ENCODE measurements around the gene DDAH1. TPM values are rescaled to one million over a fixed set of nuclear protein-coding genes. Genes with fewer than 3 reads are reported as not detected.

The DDAH1 gene
- total RNA-seq, 4 donors from 2014 or later = 12.9 to 28.9 (median 18.2) TPM

DNA sequence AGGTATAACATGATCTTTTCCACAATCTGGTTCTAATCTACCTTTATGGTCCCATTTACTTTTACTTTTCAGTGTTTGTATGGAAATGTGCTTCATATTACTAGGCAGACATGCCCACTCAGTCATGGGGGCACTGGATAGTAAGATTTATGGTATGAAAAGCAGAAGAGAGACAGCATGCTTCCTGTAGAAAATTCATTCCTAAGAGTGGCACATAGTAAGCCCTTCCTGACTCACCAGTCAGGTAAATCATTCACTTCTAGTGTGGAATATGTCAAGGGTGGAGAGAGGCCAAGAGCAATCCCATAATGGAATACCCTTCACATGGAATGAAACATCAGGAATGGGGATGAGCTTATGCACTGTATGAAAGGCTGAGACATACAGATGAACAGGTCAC, 139.0 kb downstream of the DDAH1 start:
- intact Hi-C loops (cut with DNase I; ENCODE audit: low total_unique reads) = no loop called here
- peaks cover 0 to 3% of the 10 kb centered on the region in 2 donors for H3K4me1 ChIP-seq
- H3K27ac ChIP-seq = no peak overlapping the region
- H3K36me3 ChIP-seq = no peaks in the 10 kb centered on the region
- H3K9me3 ChIP-seq = no peaks in the 10 kb centered on the region
- TF ChIP-seq, protein P1, sequence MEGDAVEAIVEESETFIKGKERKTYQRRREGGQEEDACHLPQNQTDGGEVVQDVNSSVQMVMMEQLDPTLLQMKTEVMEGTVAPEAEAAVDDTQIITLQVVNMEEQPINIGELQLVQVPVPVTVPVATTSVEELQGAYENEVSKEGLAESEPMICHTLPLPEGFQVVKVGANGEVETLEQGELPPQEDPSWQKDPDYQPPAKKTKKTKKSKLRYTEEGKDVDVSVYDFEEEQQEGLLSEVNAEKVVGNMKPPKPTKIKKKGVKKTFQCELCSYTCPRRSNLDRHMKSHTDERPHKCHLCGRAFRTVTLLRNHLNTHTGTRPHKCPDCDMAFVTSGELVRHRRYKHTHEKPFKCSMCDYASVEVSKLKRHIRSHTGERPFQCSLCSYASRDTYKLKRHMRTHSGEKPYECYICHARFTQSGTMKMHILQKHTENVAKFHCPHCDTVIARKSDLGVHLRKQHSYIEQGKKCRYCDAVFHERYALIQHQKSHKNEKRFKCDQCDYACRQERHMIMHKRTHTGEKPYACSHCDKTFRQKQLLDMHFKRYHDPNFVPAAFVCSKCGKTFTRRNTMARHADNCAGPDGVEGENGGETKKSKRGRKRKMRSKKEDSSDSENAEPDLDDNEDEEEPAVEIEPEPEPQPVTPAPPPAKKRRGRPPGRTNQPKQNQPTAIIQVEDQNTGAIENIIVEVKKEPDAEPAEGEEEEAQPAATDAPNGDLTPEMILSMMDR (IDR thresholded peaks at IDR 0.05) = no peak
- no peak for DNase-seq
- H3K27me3 ChIP-seq = no peaks in the 10 kb centered on the region
- no peak overlapping the region for H3K4me3 ChIP-seq

DNA sequence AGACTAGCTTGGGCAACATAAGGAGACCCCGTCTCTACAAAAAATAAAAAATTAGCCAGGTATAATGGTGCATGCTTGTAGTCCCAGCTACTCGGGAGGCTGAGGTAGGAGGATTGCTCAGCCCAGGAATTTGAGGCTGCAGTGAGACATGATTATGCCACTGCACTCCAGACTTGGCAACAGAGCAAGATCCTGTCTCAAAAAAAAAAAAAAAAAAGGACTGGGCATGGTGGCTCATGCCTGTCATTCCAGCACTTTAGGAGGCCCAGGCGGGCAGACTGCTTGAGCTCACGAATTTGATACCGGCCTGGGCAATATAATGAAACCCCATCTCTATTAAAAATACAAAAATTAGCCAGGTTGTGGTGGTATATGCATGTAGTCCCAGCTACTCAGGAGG, 141.2 kb downstream of the DDAH1 start:
- peaks cover 0 to 3% of the 10 kb centered on the region in 2 donors for H3K4me1 ChIP-seq
- intact Hi-C loops (cut with DNase I; ENCODE audit: low total_unique reads) = no loop called here
- H3K4me3 ChIP-seq = no peak overlapping the region
- TF ChIP-seq POLR2A (IDR thresholded peaks at IDR 0.05) = no peak
- TF ChIP-seq, protein P1 (IDR thresholded peaks at IDR 0.05) = no peak
- H3K27me3 ChIP-seq = no peaks in the 10 kb centered on the region
- H3K36me3 ChIP-seq = no peaks in the 10 kb centered on the region
- no peak for DNase-seq
- no peak overlapping the region for H3K27ac ChIP-seq
- no peaks in the 10 kb centered on the region for H3K9me3 ChIP-seq

DNA sequence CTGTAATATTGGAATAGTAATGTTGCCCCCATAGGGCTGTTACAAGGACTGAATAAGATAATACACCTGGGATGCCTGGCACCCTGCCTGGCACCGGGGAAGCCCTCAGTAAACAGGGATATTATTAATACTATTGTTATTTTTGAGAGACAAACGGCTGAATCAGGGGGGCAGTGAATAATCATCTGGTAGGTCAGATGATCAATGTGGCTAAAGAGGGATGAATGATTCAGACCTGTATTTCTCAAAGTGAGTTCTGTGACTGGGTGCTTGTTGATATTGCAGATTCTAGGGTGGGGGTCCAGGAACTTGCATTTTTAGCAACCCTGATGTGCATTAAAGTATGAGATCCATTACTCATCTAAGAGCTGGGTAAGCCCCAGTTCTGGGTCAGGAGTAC, 142.3 kb downstream of the DDAH1 start:
- no peak overlapping the region for H3K27ac ChIP-seq
- H3K4me3 ChIP-seq = no peak overlapping the region
- TF ChIP-seq, protein P1 (IDR thresholded peaks at IDR 0.05) = no peak
- no peak for TF ChIP-seq POLR2A (IDR thresholded peaks at IDR 0.05)
- H3K9me3 ChIP-seq = no peaks in the 10 kb centered on the region
- intact Hi-C loops (cut with DNase I; ENCODE audit: low total_unique reads) = no loop called here
- H3K36me3 ChIP-seq = no peaks in the 10 kb centered on the region
- no peak for DNase-seq
- H3K27me3 ChIP-seq = no peaks in the 10 kb centered on the region
- no peaks in the 10 kb centered on the region for H3K4me1 ChIP-seq

DNA sequence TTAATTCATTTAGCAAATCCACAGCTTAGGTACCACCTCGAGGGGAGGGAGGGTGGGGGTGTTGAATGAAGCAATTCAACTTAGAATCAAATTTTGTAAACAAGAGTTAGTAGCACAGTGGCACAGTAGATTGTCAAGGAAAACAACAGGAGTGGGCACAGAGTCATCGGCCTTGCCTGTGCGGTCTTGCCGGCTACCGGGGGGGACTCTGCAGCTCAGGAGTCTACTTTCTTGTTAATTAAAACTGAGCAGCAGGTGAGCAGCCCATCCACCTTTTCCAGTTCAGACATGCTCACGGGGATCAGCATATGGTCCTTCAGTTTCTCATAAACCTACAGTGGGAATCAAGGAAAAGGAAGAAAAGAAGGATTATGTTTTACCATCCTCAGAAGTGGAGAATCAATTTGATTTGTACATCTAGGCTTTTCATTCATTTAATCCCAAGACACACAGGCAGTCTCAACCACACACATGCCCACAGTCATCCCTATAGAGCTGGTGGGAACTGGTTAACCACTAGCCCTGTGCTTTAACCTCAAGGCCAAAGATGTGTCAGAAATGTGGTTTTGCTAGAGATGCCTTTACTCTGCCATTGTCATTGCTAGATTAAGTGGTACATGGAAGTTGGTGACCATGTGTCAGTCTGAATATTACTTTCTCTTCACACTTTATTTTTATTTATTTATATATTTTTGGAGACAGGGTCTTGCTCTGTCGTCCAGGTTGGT, 143.6 kb downstream of the DDAH1 start:
- H3K27me3 ChIP-seq = no peaks in the 10 kb centered on the region
- H3K4me3 ChIP-seq = no peak overlapping the region
- TF ChIP-seq POLR2A (IDR thresholded peaks at IDR 0.05) = no peak
- TF ChIP-seq, protein P1 (IDR thresholded peaks at IDR 0.05) = no peak
- H3K4me1 ChIP-seq = no peaks in the 10 kb centered on the region
- no peaks in the 10 kb centered on the region for H3K9me3 ChIP-seq
- intact Hi-C loops (cut with DNase I; ENCODE audit: low total_unique reads) = no loop called here
- no peak for DNase-seq
- H3K36me3 ChIP-seq = no peaks in the 10 kb centered on the region
- H3K27ac ChIP-seq = no peak overlapping the region

DNA sequence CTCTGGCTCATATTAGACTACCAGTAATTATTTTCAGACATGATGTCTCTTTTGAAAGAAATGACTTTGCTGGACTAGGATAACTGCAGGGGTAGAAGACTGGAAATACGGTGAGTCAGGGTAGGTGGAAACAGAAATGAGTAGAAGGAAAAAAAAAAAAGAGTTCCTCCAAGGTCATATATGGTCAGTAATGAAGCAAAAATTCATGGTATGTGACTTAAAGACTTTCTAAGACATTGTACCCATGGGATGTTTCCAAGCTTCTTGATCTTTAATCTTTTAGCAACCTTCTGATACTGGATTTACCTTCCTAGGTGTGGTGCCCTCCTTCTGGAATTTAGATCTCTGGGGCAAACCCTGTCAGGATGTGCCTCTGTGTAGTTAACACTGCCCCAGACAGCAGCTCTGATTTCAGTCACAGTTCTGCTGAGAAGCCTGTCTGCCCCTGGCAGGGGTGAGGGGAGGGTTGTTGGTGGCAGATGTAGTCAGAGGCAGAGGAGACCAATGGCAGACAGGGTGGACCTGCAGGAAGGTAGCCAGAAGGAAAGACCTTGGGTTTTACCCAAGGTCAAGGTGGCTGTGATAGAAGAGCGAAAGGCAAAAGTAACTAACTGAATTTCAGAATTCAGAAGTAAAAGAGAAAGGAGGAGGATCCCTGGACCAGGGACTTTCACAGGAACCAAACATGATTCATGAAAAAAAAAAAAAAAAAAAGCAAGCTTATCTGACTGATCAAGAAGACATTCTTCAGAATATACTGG, 144.4 kb downstream of the DDAH1 start:
- DNase-seq = no peak
- H3K4me1 ChIP-seq = no peaks in the 10 kb centered on the region
- H3K27me3 ChIP-seq = no peaks in the 10 kb centered on the region
- intact Hi-C loops (cut with DNase I; ENCODE audit: low total_unique reads) = no loop called here
- TF ChIP-seq, protein P1 (IDR thresholded peaks at IDR 0.05) = no peak
- no peak for TF ChIP-seq POLR2A (IDR thresholded peaks at IDR 0.05)
- no peak overlapping the region for H3K27ac ChIP-seq
- no peak overlapping the region for H3K4me3 ChIP-seq
- no peaks in the 10 kb centered on the region for H3K36me3 ChIP-seq
- no peaks in the 10 kb centered on the region for H3K9me3 ChIP-seq

All from uterus (tissue), 4 donors.